ENCODE data around the gene SHMT2.

Gene SHMT2

DNA sequence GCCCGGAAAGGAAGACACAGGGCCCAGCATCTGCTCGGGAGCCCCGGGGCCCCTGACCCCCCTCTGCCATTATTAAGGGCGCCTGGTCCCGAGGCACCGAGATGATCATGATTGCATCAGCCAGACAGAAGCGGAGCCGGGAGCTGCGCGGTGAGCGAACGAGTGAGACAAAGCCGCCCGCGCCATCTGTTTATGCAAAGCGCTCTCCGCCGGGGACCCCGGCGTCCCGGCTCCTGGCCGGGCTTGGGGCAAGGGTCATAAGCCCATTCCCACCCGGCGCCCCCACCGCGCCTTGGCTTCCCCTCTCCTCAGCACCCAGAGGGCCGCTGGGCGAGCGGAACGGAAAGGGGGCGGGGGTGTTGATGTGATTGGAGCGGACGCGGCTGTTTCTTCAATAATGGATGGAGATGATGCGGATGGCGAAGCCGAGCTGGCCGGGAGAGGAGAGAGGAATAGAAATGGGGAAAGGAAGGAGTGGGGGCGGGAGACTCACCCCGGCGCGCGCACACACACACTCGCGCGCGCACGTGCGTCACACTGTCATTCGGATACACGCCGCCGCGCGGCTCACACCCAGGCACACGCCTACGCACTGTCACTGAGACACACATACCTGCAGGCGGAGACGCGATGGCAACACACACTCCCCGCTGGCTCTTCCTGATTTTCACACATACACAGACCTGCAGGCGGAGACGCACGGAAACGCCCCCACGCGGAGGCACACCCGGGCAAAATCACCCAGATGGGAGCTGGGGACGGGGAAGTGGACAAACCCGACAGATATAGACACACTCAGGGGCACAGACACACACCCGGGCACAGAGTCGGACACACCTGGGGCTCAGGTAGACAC, 10.8 kb downstream of the SHMT2 start:
- DNase-seq (ENCODE audit: low read depth in 2 of 2) = peak in 1 of 2 donors; percentile 60

DNA sequence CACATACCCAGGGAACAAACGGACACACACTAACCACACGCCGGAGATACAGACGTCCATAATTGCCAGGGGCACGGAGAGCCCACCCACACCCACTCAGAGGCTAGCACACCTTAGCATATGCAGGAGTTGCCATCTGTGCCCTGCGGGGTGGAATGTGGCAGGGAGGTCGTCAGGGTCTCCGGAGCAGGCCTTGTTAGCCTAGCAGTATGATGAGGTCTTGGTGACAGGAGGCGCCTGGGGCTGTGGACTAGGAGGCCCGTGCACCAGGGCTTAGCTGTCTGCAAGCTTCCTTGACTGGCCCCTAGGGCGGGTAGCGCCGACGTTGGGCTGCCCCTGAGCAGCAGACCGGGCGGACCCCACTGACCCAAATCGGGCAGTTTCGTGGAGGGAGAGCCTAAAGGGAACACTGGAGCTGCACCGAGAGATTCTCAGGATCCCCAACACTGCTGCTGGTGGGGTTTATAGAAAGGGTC, 11.5 kb downstream of the SHMT2 start:
- no peak for DNase-seq (ENCODE audit: low read depth in 2 of 2)

- no peak for DNase-seq (ENCODE audit: low read depth in 2 of 2)
Measured at GRCh38 chr12:57241402-57242310, 12.1 kb downstream of the SHMT2 start.

- no peak for DNase-seq (ENCODE audit: low read depth in 2 of 2)
Measured at GRCh38 chr12:57242329-57242690, 12.8 kb downstream of the SHMT2 start.

- no peak for DNase-seq (ENCODE audit: low read depth in 2 of 2)
Measured at GRCh38 chr12:57242691-57243454, 13.4 kb downstream of the SHMT2 start.

DNA sequence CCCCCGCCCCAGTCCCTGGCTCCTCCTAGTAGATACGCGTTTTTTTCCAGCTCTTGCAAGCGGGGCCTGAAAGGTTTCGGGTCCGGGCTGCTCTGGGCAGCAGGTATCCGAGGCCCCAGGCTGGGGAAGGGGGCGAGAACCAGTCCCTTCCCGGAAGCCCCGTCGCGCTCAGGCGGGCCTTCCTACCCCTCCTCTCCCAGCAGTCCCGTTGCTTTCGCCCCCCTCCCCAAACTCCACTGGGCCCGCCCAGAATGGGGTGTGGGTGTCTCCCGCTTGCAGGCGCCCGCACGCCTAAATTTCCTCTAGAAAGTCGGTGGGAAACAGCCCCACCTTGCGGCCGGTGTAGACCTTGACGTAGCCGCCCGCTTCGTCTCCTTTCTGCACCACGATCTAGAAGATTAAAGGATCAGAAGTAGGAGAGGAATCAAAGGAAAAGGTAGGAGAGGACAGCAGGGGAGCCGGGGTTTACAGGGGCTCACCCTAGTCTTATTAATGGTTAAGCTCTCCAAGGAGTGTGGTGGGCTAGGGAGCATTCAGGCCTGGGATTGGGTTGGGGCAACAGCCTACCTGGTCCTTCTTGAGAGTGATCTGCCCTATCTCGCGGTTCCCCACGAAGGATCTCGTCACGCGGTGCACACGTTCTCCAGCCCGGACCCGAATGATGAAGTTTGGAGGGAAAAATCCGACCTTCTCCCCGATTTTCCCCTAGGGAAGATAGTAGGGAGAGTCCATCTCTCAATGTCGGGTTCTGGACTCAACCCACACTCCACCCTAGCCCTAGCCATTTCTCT, 14.2 kb downstream of the SHMT2 start:
- peak; percentile 64 to 68 for DNase-seq (ENCODE audit: low read depth in 2 of 2)

DNA sequence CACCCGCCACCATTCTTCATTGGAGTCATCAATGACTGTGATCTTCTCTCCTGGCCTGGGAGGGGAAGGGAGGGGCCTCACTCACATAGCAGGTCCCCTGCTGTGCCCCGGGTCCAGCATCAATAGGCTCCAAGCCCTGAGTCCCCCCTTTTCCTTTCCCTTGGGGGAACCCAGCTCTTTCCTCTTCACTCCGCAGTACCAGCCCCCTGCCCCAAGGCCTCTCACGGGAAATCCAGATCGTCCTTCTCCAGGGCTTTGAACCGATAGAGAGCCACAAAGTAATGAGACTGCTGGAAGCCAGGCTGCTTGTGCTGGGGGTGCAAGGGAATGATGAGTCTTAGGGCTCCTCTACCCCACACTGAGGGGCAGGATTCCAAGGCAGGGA, 14.8 kb downstream of the SHMT2 start:
- DNase-seq (ENCODE audit: low read depth in 2 of 2) = no peak

DNA sequence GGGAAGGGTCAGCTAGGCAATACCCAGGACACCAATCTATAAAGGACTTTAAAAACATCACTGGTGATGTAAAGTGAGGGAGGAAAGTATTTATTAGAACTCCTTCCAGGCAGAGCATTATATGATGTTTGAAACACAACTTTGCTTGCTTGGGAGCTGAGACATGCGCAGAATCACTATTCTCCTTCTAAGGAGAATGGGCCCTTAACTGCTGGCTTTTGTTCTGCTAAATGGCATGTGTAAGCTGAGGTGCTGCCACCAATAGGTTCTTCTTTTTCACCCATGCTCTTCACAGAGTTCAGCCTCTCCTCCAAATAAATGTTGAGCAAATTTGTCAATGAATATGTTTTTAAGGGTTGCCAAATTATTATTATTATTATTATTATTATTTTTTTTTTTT, 17.5 kb downstream of the SHMT2 start:
- DNase-seq (ENCODE audit: low read depth in 2 of 2) = no peak

GRCh38 chr12:57248934-57249742, 19.6 kb downstream of the SHMT2 start:
- DNase-seq (ENCODE audit: low read depth in 2 of 2) = no peak

- no peak for DNase-seq (ENCODE audit: low read depth in 2 of 2)
Measured at GRCh38 chr12:57250541-57250940, 21.0 kb downstream of the SHMT2 start.

GRCh38 chr12:57250956-57251355, 21.4 kb downstream of the SHMT2 start, which contains the start of gene STAC3:
Gene STAC3, minus strand, starts transcription at chr12:57251187. Its CDS starts 1,551 bp downstream, at chr12:57249636.
- DNase-seq (ENCODE audit: low read depth in 2 of 2) = no peak

- no peak for DNase-seq (ENCODE audit: low read depth in 2 of 2)
Measured at GRCh38 chr12:57254506-57255280, 25.2 kb downstream of the SHMT2 start.

DNA sequence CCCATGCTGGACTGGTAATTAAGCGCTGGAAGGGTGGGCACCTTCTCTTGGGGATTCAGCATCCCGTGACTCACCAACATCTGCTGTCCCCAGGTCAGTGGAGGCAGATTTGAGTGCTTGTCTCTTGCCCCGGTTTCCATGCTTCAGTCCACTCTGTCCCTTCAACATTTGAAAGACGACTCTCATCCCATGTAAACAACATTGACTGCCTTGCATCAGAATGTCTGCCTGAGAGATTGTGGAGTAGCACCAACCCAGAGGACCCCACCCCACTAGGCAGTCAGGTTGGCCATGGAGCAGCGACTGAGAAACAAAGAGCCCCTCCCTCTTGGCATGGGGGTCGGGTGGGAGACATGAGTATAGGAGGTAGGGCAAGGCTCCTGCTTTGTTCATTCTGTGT, 26.4 kb downstream of the SHMT2 start:
- DNase-seq (ENCODE audit: low read depth in 2 of 2) = no peak

GRCh38 chr12:57258977-57259970, 29.8 kb downstream of the SHMT2 start:
- no peak for DNase-seq (ENCODE audit: low read depth in 2 of 2)

GRCh38 chr12:57260366-57260765, 30.9 kb downstream of the SHMT2 start:
- no peak for DNase-seq (ENCODE audit: low read depth in 2 of 2)

- no peak for DNase-seq (ENCODE audit: low read depth in 2 of 2)
Measured at GRCh38 chr12:57261428-57261865, 31.9 kb downstream of the SHMT2 start.

- DNase-seq (ENCODE audit: low read depth in 2 of 2) = no peak
Measured at GRCh38 chr12:57262126-57262822, 32.8 kb downstream of the SHMT2 start.
